Cardiac atrium fibroblast (primary cell): Measurements from ENCODE around the gene MC4R. TPM values are rescaled to one million over a fixed set of nuclear protein-coding genes. Genes with fewer than 3 reads are reported as not detected.

Experiments used
- total RNA-seq: library from RNA; depleted of rRNA; stranded (reverse); fragments of >200 nt; gene quantifications from 2 replicates; pipeline ENCODE4 v1.2.3, GENCODE V29; 2015

The MC4R gene
- not detected in 2 replicates for total RNA-seq

GRCh38 chr18:60372596-60372995, at the start of gene MC4R:
Gene MC4R, minus strand, starts transcription at chr18:60372775. Its CDS starts 426 bp downstream, at chr18:60372349.

